ENCODE data around the gene APBA2.

Gene APBA2

DNA sequence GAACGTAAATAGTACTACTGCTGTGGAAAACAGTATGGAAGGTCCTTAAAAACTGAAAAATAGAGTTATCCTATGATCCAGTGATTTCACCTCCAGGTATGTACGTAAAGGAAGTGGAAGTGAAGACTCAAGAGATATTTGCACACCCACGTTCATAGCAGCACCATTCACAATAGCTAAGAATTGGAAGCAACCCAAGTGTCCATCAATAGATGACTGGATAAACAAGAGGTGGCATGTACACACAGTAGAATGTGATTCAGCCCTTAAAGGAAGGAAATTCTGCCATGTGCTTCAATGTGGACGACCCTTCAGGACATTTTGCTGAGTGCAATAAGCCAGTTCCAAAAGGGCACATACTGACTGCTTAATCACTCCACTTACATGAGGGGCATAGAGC, 188.3 kb downstream of the APBA2 start:
- no peaks in the 10 kb centered on the region for H3K27me3 ChIP-seq (ENCODE audit: control insufficient read depth, insufficient read depth, low read length)
- H3K9me3 ChIP-seq (ENCODE audit: control insufficient read depth, low read length) = no peaks in the 10 kb centered on the region
- H3K4me1 ChIP-seq (ENCODE audit: control insufficient read depth, insufficient read depth, low read length) = no peaks in the 10 kb centered on the region
- no peak overlapping the region for H3K4me3 ChIP-seq (ENCODE audit: low read length)
- no peak overlapping the region for H3K9ac ChIP-seq (ENCODE audit: low read length)
- no peaks in the 10 kb centered on the region for H3K36me3 ChIP-seq (ENCODE audit: control insufficient read depth, insufficient read depth, low read length)

DNA sequence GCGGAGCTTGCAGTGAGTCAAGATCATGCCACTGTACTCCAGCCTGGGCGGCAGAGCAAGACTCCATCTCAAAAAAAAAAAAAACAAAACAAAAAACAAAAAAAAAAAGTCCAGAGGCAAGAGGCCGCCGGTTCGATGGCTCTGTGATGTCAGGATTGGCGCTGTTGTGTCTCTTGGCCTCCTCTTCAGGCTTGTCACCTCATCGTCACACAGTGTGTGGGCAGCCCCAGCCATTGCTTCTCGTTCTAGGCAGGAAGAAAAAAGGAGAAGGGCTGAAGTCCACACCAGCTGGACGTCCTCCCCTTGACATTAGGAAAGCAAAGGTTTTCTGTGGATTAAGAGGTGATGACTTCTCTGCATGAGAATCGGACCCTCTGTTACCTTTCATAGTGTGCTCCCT, 192.8 kb downstream of the APBA2 start:
- no peaks in the 10 kb centered on the region for H3K36me3 ChIP-seq (ENCODE audit: control insufficient read depth, insufficient read depth, low read length)
- H3K27me3 ChIP-seq (ENCODE audit: control insufficient read depth, insufficient read depth, low read length) = no peaks in the 10 kb centered on the region
- no peak overlapping the region for H3K9ac ChIP-seq (ENCODE audit: low read length)
- no peak overlapping the region for H3K4me3 ChIP-seq (ENCODE audit: low read length)
- no peaks in the 10 kb centered on the region for H3K4me1 ChIP-seq (ENCODE audit: control insufficient read depth, insufficient read depth, low read length)
- no peaks in the 10 kb centered on the region for H3K9me3 ChIP-seq (ENCODE audit: control insufficient read depth, low read length)

DNA sequence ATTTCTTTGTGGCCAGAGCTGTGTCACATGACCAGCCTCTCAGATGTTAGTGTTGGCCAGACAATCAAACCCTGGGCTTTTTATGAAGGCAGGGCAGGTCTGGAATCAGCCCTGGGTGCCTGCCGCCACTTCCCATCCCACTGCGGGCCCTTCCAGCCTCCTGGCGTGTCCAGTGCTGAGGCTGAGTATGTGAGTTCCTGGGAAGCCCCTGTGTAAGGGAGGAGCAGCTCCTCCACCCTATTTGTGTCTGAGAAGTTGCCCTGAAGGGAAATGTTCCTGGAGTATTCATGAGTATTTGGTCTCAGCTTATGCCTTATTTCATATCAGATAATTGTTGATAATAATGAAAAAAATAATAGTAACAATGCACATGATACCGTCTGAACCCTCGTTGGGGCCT, 193.7 kb downstream of the APBA2 start:
- Histone ChIP-seq H3K4me1 (ENCODE audit: control insufficient read depth, insufficient read depth, low read length) (no peaks in the 10 kb centered on the region), H3K27me3 (ENCODE audit: control insufficient read depth, insufficient read depth, low read length) (no peaks in the 10 kb centered on the region), H3K36me3 (ENCODE audit: control insufficient read depth, insufficient read depth, low read length) (no peaks in the 10 kb centered on the region), H3K9me3 (ENCODE audit: control insufficient read depth, low read length) (no peaks in the 10 kb centered on the region), H3K4me3 (ENCODE audit: low read length) (no peak overlapping the region), H3K9ac (ENCODE audit: low read length) (no peak overlapping the region)

DNA sequence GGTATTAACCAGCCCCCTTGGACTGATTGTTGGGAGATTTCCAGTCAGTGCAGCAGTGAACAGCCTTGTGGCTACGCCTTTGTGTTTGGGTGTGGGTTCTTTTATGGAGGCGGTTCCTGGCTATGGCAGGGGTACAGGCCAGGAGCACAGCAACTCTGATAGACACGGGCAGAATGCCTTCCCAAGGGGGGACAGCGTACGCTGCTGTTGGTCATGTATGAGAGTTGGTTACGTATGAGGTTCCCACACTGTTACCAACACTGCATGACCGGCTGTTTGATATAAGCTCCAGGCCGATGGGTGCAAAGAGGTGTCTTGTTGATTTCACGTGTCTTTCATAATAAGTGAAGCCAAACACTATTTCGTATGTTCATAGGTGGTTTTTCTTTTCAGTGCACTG, 196.0 kb downstream of the APBA2 start:
- no peaks in the 10 kb centered on the region for H3K9me3 ChIP-seq (ENCODE audit: control insufficient read depth, low read length)
- no peaks in the 10 kb centered on the region for H3K36me3 ChIP-seq (ENCODE audit: control insufficient read depth, insufficient read depth, low read length)
- H3K27me3 ChIP-seq (ENCODE audit: control insufficient read depth, insufficient read depth, low read length) = no peaks in the 10 kb centered on the region
- H3K9ac ChIP-seq (ENCODE audit: low read length) = no peak overlapping the region
- H3K4me1 ChIP-seq (ENCODE audit: control insufficient read depth, insufficient read depth, low read length) = no peaks in the 10 kb centered on the region
- H3K4me3 ChIP-seq (ENCODE audit: low read length) = no peak overlapping the region

DNA sequence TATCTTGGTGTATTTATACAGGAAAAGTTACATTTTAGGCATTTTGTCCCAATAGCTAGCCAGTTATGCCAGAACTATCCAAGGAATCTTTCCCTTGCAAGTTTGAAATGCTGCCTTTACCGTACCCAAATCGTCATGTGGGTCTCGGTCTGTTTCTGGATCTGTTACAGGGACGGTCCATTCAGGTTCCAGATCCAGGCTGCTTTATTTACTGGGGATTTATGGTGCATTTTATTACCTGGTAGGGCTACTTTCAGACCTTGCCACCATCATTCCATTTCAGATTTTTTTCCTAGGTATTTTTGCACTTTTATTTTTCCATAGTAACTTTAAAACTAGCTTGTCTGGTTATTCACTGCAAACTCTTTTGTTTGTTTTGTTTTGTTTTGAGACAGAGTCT, 197.4 kb downstream of the APBA2 start:
- H3K4me1 ChIP-seq (ENCODE audit: control insufficient read depth, insufficient read depth, low read length) = no peaks in the 10 kb centered on the region
- no peak overlapping the region for H3K4me3 ChIP-seq (ENCODE audit: low read length)
- no peaks in the 10 kb centered on the region for H3K36me3 ChIP-seq (ENCODE audit: control insufficient read depth, insufficient read depth, low read length)
- H3K9me3 ChIP-seq (ENCODE audit: control insufficient read depth, low read length) = no peaks in the 10 kb centered on the region
- H3K27me3 ChIP-seq (ENCODE audit: control insufficient read depth, insufficient read depth, low read length) = no peaks in the 10 kb centered on the region
- no peak overlapping the region for H3K9ac ChIP-seq (ENCODE audit: low read length)

DNA sequence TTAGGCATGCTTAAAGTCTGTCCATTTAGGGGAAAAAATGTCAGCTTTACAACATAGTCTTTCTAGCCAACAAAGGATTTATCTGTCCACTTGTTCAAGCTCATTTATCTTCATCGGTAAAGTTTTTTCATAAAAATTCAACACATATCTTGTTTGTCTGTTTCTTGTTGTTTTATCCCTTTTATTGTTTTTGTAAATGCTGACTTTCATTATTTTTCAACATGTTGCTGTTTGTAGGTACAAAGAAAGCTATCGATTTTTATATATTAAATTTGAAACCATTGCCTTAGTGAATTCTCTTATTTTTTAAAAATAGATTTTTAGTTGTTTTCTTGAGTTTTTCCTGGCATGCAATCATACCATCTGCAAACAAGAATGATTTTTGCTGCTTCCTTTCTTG, 198.1 kb downstream of the APBA2 start:
- Histone ChIP-seq H3K9me3 (ENCODE audit: control insufficient read depth, low read length) (no peaks in the 10 kb centered on the region), H3K4me1 (ENCODE audit: control insufficient read depth, insufficient read depth, low read length) (no peaks in the 10 kb centered on the region), H3K9ac (ENCODE audit: low read length) (no peak overlapping the region), H3K36me3 (ENCODE audit: control insufficient read depth, insufficient read depth, low read length) (no peaks in the 10 kb centered on the region), H3K27me3 (ENCODE audit: control insufficient read depth, insufficient read depth, low read length) (no peaks in the 10 kb centered on the region), H3K4me3 (ENCODE audit: low read length) (no peak overlapping the region)

DNA sequence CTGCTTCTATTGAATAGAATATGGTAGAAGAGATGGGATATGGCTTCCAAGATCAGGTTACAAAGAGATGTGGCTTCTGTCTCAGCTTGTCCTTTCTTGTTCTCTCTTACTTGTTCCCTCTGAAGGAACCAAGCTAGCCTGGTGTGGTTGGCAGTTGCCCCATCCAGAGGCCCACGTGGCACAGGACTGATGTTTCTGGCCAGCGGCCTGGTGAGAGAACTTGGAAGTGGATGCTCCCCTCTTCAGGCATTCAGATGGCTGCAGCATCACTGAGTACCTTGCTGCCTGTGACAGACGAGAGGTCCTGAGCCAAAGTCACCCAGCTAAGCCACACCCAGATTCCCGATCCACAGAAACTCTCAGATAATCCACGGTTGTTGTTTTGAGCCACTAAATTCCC, 200.2 kb downstream of the APBA2 start:
- Histone ChIP-seq H3K4me3 (ENCODE audit: low read length) (no peak overlapping the region), H3K36me3 (ENCODE audit: control insufficient read depth, insufficient read depth, low read length) (no peaks in the 10 kb centered on the region), H3K4me1 (ENCODE audit: control insufficient read depth, insufficient read depth, low read length) (no peaks in the 10 kb centered on the region), H3K27me3 (ENCODE audit: control insufficient read depth, insufficient read depth, low read length) (no peaks in the 10 kb centered on the region), H3K9ac (ENCODE audit: low read length) (no peak overlapping the region), H3K9me3 (ENCODE audit: control insufficient read depth, low read length) (no peaks in the 10 kb centered on the region)

DNA sequence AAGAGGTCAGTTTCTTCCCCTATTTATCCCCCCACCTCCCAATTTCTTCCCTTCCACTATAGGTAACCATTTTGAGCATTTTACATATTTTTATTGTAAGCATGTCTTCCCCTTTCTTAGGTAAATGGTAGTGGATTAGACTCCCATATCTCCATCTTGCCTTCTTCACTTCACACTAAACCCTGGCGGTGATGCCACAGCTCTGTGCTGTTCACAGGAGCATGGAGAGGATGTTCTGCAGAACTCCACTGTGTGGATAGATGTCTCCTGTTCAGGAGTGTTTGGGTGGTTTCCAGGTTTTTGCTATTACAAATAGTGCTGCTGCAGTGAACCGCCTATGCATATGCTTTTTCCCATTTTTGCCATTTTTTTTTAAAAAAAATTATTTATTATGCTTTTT, 201.1 kb downstream of the APBA2 start:
- Histone ChIP-seq H3K9ac (ENCODE audit: low read length) (no peak overlapping the region), H3K9me3 (ENCODE audit: control insufficient read depth, low read length) (no peaks in the 10 kb centered on the region), H3K4me1 (ENCODE audit: control insufficient read depth, insufficient read depth, low read length) (no peaks in the 10 kb centered on the region), H3K36me3 (ENCODE audit: control insufficient read depth, insufficient read depth, low read length) (no peaks in the 10 kb centered on the region), H3K27me3 (ENCODE audit: control insufficient read depth, insufficient read depth, low read length) (no peaks in the 10 kb centered on the region), H3K4me3 (ENCODE audit: low read length) (no peak overlapping the region)

DNA sequence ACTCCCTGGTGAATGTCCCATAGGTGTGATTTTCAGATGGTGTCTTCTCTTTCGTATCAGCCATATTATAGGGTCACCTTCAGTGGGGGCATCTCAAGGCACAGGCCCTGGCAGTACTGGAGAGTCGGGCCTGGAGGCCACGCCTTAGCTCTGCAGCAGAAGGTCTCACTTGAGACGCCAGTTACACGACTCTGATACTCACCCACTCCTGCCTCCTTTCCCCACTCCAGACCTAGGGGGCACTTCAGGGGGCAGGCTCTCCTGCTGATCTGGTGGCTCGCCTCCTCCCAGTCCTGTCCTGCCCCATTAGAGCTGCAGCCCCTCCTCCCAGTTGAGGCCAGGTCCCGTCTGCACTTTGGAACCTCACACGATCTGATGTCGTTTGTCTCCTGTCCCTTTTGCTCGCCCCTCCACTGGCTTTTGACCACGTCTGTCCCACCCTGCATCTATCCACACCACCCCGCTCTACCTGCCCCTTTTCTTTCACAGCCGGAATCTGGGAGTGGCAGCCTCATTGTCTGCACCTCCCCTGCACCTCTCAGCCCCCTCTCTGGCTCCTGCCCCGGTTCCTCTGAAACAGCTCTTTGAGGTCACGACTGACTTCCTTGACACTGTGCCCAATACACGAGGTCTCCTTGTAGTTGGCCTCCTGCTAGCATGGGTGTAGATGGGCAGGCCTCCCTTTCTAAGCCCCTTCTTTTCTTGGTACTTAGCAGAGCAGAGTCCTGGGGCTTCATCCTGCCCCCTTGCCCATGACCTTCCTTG, 201.9 kb downstream of the APBA2 start:
- no peak overlapping the region for H3K9ac ChIP-seq (ENCODE audit: low read length)
- H3K4me3 ChIP-seq (ENCODE audit: low read length) = no peak overlapping the region
- H3K9me3 ChIP-seq (ENCODE audit: control insufficient read depth, low read length) = no peaks in the 10 kb centered on the region
- H3K36me3 ChIP-seq (ENCODE audit: control insufficient read depth, insufficient read depth, low read length) = no peaks in the 10 kb centered on the region
- H3K27me3 ChIP-seq (ENCODE audit: control insufficient read depth, insufficient read depth, low read length) = no peaks in the 10 kb centered on the region
- no peaks in the 10 kb centered on the region for H3K4me1 ChIP-seq (ENCODE audit: control insufficient read depth, insufficient read depth, low read length)

DNA sequence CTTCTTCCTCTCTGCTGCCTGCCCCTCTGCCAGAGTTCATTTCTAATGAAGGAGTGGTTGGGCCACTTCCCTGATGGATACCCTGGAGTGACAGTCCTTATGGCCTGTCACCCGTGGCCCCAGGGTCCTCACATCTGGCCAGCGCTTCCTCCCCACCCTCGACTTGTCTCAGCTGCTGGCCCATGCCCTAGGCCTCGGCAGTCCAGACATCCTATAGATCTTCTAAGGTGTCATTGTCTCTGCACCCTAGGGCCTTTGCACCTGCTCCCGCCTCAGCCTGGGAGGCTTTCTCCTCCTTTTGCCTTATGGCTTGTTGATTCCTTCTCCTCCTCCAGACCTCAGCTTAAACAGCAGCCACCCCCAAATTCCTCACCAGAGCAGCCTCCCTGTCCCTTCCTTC, 202.9 kb downstream of the APBA2 start:
- Histone ChIP-seq H3K27me3 (ENCODE audit: control insufficient read depth, insufficient read depth, low read length) (no peaks in the 10 kb centered on the region), H3K4me3 (ENCODE audit: low read length) (no peak overlapping the region), H3K9ac (ENCODE audit: low read length) (no peak overlapping the region), H3K4me1 (ENCODE audit: control insufficient read depth, insufficient read depth, low read length) (no peaks in the 10 kb centered on the region), H3K36me3 (ENCODE audit: control insufficient read depth, insufficient read depth, low read length) (no peaks in the 10 kb centered on the region), H3K9me3 (ENCODE audit: control insufficient read depth, low read length) (no peaks in the 10 kb centered on the region)

DNA sequence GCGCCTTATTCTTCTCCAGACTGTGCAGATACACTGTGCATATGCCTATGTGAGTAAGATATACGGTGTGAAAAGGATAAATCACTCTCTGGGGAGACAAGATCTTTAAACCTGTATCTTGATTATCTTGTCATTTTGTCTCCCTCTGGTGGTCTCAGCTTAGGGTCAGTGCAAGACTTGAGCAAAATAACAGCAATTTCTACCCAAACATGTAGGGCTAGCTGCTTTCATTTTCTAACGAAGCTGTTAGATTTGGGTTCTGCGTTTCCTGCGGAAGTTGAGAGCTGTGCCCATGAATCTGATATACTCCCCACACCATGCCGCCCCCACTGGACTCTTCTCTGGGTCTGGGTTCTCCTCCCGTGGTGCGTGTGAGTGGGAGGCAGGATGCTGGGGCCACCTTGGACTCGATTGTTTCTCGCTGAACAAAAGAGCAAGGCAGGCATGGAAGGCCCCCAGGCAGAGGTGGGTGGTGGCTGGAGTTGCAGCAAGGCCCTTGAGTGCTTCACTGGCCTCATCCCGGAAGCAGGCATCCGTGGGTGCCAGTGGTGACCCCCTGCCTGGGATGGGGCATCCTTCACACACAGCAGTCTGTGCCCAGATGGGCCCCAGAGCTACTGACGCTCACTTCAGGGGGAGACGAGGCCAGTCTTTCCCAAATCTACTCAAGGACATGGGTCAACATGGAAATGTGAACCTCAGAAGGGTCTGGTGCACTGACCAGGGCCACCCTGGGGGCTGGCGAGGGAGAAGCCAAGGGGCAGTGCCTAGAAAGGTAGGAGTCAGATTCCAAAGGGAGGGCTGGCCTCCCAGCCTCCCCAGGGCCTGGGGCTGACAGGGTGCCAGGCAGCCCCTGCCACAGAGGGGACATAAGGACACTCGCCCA, 204.2 kb downstream of the APBA2 start:
- Histone ChIP-seq H3K36me3 (ENCODE audit: control insufficient read depth, insufficient read depth, low read length) (no peaks in the 10 kb centered on the region), H3K9me3 (ENCODE audit: control insufficient read depth, low read length) (no peaks in the 10 kb centered on the region), H3K4me1 (ENCODE audit: control insufficient read depth, insufficient read depth, low read length) (no peaks in the 10 kb centered on the region), H3K27me3 (ENCODE audit: control insufficient read depth, insufficient read depth, low read length) (no peaks in the 10 kb centered on the region), H3K4me3 (ENCODE audit: low read length) (no peak overlapping the region), H3K9ac (ENCODE audit: low read length) (no peak overlapping the region)

DNA sequence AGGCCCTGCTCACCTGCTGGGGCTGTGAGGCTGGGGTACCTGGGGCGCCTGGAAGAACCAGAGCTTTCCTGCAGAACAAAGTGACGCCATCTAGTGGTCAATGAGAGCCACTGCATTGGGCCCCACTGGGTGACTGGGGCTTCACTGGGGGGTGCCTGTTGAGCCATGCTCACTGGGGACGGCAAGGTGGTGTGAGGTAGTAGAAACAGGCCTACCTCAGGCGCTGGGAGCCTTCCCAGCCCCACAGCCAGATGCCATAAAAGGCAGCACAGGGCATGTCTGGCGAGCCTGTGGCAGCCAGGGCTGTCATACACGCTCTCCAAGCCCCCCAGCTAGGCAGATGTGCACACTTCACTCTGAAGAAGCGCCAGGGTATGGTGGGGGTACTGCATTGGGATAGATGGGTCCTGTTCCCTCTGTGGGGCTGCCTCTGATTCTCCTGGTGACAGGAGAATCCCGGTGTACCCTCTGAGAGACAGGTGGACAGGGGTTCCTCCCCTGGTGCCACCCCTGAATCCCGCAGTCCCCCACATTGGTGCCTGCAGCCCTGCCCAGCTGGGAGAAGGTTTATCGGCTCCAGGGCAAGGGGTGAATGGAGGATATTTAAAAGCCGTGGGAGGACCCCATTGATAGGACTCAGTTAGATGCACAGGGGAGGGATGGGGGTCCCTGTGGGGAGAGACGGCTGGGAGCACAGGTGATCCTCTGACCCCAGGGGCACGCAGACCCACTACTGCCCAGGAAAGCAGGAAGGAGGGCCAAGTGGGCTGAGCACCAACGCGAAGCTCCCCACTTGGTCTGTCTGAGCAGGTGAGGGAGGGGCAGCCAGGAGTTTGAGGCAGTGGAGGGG, 205.1 kb downstream of the APBA2 start:
- Histone ChIP-seq H3K4me3 (ENCODE audit: low read length) (no peak overlapping the region), H3K36me3 (ENCODE audit: control insufficient read depth, insufficient read depth, low read length) (no peaks in the 10 kb centered on the region), H3K9ac (ENCODE audit: low read length) (no peak overlapping the region), H3K4me1 (ENCODE audit: control insufficient read depth, insufficient read depth, low read length) (no peaks in the 10 kb centered on the region), H3K9me3 (ENCODE audit: control insufficient read depth, low read length) (no peaks in the 10 kb centered on the region), H3K27me3 (ENCODE audit: control insufficient read depth, insufficient read depth, low read length) (no peaks in the 10 kb centered on the region)
